Gastroesophageal sphincter (tissue), 4 donors: Measurements from ENCODE around the gene PLXNB1. TPM values are rescaled to one million over a fixed set of nuclear protein-coding genes. Genes with fewer than 3 reads are reported as not detected.

Experiments
- ATAC-seq: fragments of 150-250 bp; one replicate; pipeline ENCODE4 v1.9.1; 2016; ENCODE audit warnings: mild to moderate bottlenecking, moderate library complexity
- H3K27ac ChIP-seq, 4 donors: fragments of 200-600 bp; sonication (generic) in 3 of 4; 1 replicate in 3 of 4; 2 replicates in 1 of 4; pipeline ENCODE4 v1.5.1; 2016 to 2019
- H3K27me3 ChIP-seq: fragments of 200-600 bp; sonication (generic); one replicate; pipeline ENCODE4 v1.5.1; 2019
- H3K36me3 ChIP-seq, 2 donors: fragments of 200-600 bp; sonication (generic); one replicate each; pipeline ENCODE4 v1.5.1; 2019; ENCODE audit warnings: control low read depth in 1 of 2
- H3K4me1 ChIP-seq, 3 donors: fragments of 200-600 bp; sonication (generic); 1 replicate in 2 of 3; 2 replicates in 1 of 3; pipeline ENCODE4 v1.5.1; 2016 to 2019; ENCODE audit warnings: control low read depth in 2 of 3
- H3K4me3 ChIP-seq, 2 donors: fragments of 200-600 bp; sonication (generic); one replicate each; pipeline ENCODE4 v1.5.1; 2019; ENCODE audit warnings: mild to moderate bottlenecking in 1 of 2, moderate library complexity in 1 of 2
- H3K9me3 ChIP-seq, 3 donors: fragments of 200-600 bp; sonication (generic); one replicate each; pipeline ENCODE4 v1.5.1; 2017 to 2019; ENCODE audit warnings: control low read depth in 2 of 3
- CTCF ChIP-seq, 4 experiments: fragments of 200-600 bp in 2 of 4; fragments of 450-650 bp in 2 of 4; sonication (generic) in 1 of 4; IDR thresholded peaks; one replicate each; pipeline ENCODE4 v1.5.1; 2017 to 2019; ENCODE audit warnings: antibody characterized with exemption in 4 of 4, mild to moderate bottlenecking in 2 of 4, moderate library complexity in 2 of 4
- EP300 ChIP-seq: sonication (generic); formaldehyde crosslinking; IDR thresholded peaks from one replicate; pipeline ENCODE4 v1.6.1; 2017; ENCODE audit warnings: antibody characterized with exemption, mild to moderate bottlenecking
- POLR2A ChIP-seq, 2 donors: fragments of 450-650 bp; IDR thresholded peaks; one replicate each; pipeline ENCODE4 v1.6.1; 2017; ENCODE audit warnings: antibody characterized with exemption in 2 of 2, mild to moderate bottlenecking in 2 of 2, moderate library complexity in 1 of 2
- POLR2AphosphoS5 ChIP-seq: sonication (generic); formaldehyde crosslinking; IDR thresholded peaks from one replicate; pipeline ENCODE4 v1.6.1; 2017; ENCODE audit warnings: antibody characterized with exemption
- WGBS, 2 donors: methylation state at CpG; one replicate each; pipeline ENCODE4 v1.1.5; 2018; ENCODE audit warnings: low coverage in 1 of 2; 5-methylcytosine and 5-hydroxymethylcytosine counted together
- total RNA-seq, 4 donors: library from RNA; depleted of rRNA; stranded (reverse); fragments of >200 nt; gene quantifications; one replicate each; pipeline ENCODE4 v1.1.0, GENCODE V29; 2016

PLXNB1 gene
- total RNA-seq, 4 donors from 2014 or later, result 125 to 186 (median 147) TPM

GRCh38 chr3:48372862-48373435, 56.9 kb downstream of the PLXNB1 start:
- 53 to 88% methylated on average over 2 to 4 of the region's 5 CpGs for WGBS, 2 donors
- ATAC-seq, result no peak
- no peaks in the 10 kb centered on the region for H3K36me3 ChIP-seq
- H3K27me3 ChIP-seq, result no peaks in the 10 kb centered on the region
- TF ChIP-seq POLR2AphosphoS5, result no peak
- no peak overlapping the region for H3K27ac ChIP-seq
- H3K9me3 ChIP-seq, result no peaks in the 10 kb centered on the region
- H3K4me3 ChIP-seq, result no peak overlapping the region
- H3K4me1 ChIP-seq, result no peaks in the 10 kb centered on the region

GRCh38 chr3:48372377-48372770, 57.5 kb downstream of the PLXNB1 start:
- Histone ChIP-seq H3K9me3 (no peaks in the 10 kb centered on the region), H3K36me3 (no peaks in the 10 kb centered on the region), H3K4me1 (no peaks in the 10 kb centered on the region), H3K27me3 (no peaks in the 10 kb centered on the region), H3K4me3 (no peak overlapping the region), H3K27ac (no peak overlapping the region)
- 73 to 88% methylated on average over 1 to 3 of the region's 7 CpGs for WGBS, 2 donors
- TF ChIP-seq EP300 (no peak), CTCF (IDR thresholded peaks at IDR 0.05) (no peak), POLR2AphosphoS5 (no peak), POLR2A (IDR thresholded peaks at IDR 0.05) (no peak)
- ATAC-seq, result no peak

DNA sequence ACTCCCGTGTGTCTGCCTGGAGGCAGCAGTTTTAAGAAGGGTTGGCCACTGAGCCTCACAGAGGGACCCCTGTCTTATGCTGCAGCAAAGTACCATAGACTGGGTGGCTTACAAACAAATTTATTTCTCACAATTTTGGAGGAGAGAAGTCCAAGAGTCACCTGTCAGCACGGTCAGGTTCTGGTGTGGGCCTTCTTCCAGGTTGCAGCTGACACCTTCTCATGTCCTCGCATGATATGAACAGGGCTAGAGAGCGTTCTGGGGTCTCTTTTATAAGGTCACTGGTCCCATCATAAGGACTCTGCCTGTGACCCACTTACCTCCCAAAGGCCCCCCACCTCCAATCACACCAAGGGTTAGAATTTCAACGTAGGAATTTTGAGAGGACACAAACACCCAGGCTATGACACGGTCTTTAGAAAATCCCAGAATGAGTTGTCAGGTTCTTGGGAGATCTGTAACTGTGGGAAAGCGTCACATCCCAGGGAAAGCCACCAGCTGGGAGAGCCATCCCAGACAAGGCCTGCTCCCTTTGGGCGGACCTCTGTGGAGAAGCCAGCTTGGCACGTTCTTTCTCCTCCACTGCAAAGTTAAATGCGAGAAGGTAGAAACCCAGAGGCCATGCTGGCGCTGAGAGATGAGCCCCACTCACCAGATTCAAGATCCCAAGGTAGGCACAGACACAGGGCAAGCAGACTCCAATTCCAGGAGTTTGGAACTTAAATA, 58.1 kb downstream of the PLXNB1 start, which contains the start of gene FBXW12:
TSS of gene FBXW12 (plus strand) at position 569 of the 726 bp plus-strand sequence. CDS start 549 bp downstream, outside the sequence.
- Histone ChIP-seq H3K27me3 (no peaks in the 10 kb centered on the region), H3K4me1 (no peaks in the 10 kb centered on the region), H3K9me3 (no peaks in the 10 kb centered on the region), H3K27ac (no peak within 1 kb of the TSS), H3K4me3 (no peak within 1 kb of the TSS), H3K36me3 (no peaks in the 10 kb centered on the region)
- WGBS, 2 donors, result 78 to 89% methylated on average over 3 to 5 of the region's 11 CpGs
- no peak for ATAC-seq
- no peak for TF ChIP-seq EP300
- no peak for TF ChIP-seq CTCF (IDR thresholded peaks at IDR 0.05)
- no peak for TF ChIP-seq POLR2AphosphoS5
- TF ChIP-seq POLR2A (IDR thresholded peaks at IDR 0.05), result no peak

GRCh38 chr3:48370333-48370713, 59.6 kb downstream of the PLXNB1 start:
- Histone ChIP-seq H3K4me1 (no peaks in the 10 kb centered on the region), H3K9me3 (no peaks in the 10 kb centered on the region), H3K36me3 (no peaks in the 10 kb centered on the region), H3K27me3 (no peaks in the 10 kb centered on the region), H3K4me3 (no peak overlapping the region), H3K27ac (no peak overlapping the region)
- no peak for ATAC-seq
- 46 to 73% methylated on average over 5 to 7 of the region's 7 CpGs for WGBS, 2 donors
- TF ChIP-seq EP300 (no peak), POLR2A (IDR thresholded peaks at IDR 0.05) (no peak), POLR2AphosphoS5 (no peak), CTCF (IDR thresholded peaks at IDR 0.05) (no peak)

DNA sequence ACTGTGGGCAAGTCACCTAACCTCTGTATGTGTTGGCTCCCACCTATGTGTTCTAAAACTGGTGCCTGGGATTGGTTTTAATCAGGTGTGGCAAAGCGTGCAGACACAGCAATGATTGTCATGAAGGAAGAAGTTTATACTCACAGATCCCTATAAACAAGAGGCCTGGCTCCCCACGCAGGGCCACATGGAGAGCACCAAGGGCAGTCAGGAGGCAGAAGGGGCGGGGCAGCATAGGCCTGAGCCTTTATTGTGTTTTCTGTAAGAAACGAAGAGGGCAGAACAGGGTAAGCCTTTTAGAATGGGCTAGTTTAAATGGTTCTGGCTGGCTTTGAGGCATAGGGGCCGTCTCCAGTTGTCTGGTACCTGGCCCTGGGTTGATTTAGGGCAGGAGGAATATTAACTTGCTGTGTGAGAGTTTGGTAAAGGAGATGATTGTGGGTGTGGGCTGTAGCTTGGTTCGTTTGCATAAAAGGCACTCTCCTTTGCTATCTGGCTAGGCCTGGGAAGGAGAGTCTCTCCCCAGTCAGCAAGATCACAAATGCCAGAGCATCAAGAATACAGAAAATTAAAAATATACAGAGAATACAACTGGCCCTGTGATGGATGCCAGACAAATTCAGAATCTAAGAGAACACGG, 60.1 kb downstream of the PLXNB1 start:
- Histone ChIP-seq H3K36me3 (no peaks in the 10 kb centered on the region), H3K27me3 (no peaks in the 10 kb centered on the region), H3K9me3 (no peaks in the 10 kb centered on the region), H3K4me1 (no peaks in the 10 kb centered on the region), H3K27ac (no peak overlapping the region), H3K4me3 (no peak overlapping the region)
- no peak for ATAC-seq
- no peak for TF ChIP-seq CTCF (IDR thresholded peaks at IDR 0.05)
- no peak for TF ChIP-seq POLR2A (IDR thresholded peaks at IDR 0.05)
- no peak for TF ChIP-seq POLR2AphosphoS5
- no peak for TF ChIP-seq EP300
- WGBS, 2 donors, result 54 to 67% methylated on average over 2 to 4 of the region's 7 CpGs
